A673 (cell line): ENCODE measurements around the gene TRIP12.

Experiments
- EZH2 ChIP-seq: fragments of 200-600 bp; sonication (generic); IDR thresholded peaks from 2 replicates; pipeline ENCODE4 v1.6.1; 2017; ENCODE audit warnings: borderline replicate concordance, low read depth, mild to moderate bottlenecking, mixed read lengths, antibody characterized with exemption, low read length; ENCODE audit not compliant: poor library complexity, severe bottlenecking
- TF ChIP-seq, protein P1 (sequence below): fragments of 300-800, 200-600 bp; sonication (generic); conservative IDR thresholded peaks from 2 replicates; pipeline ENCODE4 v1.5.1; 2017; ENCODE audit warnings: low read depth, mild to moderate bottlenecking, antibody characterized with exemption, low read length, moderate library complexity, mixed read lengths

DNA sequence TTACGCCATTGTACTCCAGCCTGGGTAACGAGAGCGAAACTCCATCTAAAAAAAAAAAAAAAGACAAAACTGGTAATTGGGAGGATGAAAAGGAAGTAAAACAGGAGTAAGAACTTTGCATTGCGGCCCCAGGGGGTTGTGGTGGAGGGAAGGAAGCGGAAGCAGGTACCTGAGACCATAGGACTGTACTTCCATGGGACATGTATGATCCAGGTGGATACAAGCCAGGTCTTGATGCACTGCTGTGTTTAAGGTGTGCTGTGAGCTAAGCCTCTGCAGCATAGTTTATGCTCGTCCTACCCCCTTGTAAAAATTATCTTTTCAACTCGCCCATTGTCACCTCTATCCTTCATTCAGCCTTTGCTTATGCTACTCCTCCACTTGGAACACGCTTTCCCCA lies 24.2 kb upstream of the TRIP12 start:
- TF ChIP-seq, protein P1, sequence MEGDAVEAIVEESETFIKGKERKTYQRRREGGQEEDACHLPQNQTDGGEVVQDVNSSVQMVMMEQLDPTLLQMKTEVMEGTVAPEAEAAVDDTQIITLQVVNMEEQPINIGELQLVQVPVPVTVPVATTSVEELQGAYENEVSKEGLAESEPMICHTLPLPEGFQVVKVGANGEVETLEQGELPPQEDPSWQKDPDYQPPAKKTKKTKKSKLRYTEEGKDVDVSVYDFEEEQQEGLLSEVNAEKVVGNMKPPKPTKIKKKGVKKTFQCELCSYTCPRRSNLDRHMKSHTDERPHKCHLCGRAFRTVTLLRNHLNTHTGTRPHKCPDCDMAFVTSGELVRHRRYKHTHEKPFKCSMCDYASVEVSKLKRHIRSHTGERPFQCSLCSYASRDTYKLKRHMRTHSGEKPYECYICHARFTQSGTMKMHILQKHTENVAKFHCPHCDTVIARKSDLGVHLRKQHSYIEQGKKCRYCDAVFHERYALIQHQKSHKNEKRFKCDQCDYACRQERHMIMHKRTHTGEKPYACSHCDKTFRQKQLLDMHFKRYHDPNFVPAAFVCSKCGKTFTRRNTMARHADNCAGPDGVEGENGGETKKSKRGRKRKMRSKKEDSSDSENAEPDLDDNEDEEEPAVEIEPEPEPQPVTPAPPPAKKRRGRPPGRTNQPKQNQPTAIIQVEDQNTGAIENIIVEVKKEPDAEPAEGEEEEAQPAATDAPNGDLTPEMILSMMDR = no peak
- no peak for TF ChIP-seq EZH2
